HG03095 (cell line): ENCODE data around the gene TLK2.
A peak's percentile ranks its signal among the peaks of the same experiment; 100 is the strongest.
"Not testable (repeated sequence)": the region's sequence is repeated elsewhere in the genome, so short reads cannot be mapped to it uniquely, and the experiment has no call there.

Experiments
- ATAC-seq: cut with Tn5 transposase; IDR thresholded peaks from one replicate; pipeline ENCODE4 v1.9.1; 2021; ENCODE audit warnings: moderate library complexity; ENCODE audit not compliant: unreplicated experiment

Gene TLK2

DNA sequence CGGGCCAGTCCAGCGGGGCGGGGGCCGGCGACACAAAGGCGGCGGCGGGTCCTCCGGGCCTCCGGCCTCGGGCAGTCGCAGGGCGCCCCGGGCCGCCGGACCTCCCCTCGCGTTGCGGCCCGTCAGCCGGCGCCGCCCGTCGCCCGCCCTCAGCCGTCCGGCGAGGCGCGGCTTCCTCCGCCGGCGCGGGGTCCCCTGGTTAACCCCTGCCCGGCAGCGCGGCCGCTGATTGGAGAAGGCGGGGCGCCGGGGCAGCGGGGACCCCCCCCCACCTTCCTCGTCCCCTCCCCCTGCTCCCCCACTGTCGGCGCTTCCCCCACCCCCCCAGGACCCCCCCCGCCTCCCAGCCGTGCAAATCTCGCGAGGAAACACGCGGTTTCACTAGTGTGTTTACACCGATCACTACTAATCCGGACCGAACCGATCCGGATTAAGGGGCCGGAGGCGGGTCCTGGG lies at the start of gene TLK2:
Gene TLK2 (plus strand): TSS at position 402 of the 456 bp plus-strand sequence. CDS start 2,301 bp downstream, outside the sequence.
- peak; percentile 77 for ATAC-seq

DNA sequence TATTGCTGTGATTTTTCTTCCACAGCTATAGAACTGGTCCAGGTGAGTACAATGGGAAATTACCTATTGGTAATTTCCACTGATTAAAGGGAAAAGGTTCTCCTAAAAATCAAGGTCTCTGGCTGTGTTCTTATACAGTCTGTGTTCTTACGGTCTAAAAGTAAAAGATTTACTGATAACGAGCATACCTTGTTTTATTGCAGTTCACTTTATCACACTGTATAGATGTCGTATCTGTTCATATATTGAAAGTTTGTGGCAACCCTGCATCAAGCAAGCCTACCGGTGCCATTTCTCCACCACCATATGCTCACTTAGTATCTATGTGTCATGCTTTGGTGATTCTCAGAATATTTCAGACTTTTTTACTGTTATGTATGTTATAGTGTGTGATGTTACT lies 43.4 kb upstream of the TLK2 start:
- ATAC-seq: not testable (repeated sequence)

DNA sequence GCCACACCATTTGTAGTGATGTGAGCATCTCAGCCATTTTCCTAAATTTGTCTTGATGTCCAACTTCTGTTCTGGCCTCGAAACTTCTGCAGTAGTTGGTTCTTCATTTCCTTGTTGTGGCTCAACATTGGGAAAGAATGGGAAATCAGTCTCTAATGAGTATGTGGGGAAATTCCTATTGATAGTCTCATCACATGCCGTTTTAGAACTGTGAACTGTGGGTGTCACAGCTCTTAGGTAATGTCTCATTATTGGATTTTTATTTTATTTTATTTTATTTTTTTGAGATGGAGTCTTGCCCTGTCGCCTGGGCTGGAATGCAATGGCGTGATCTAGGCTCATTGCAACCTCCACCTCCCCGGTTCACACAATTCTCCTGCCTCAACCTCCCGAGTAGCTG lies 37.4 kb upstream of the TLK2 start:
- not testable (repeated sequence) for ATAC-seq

DNA sequence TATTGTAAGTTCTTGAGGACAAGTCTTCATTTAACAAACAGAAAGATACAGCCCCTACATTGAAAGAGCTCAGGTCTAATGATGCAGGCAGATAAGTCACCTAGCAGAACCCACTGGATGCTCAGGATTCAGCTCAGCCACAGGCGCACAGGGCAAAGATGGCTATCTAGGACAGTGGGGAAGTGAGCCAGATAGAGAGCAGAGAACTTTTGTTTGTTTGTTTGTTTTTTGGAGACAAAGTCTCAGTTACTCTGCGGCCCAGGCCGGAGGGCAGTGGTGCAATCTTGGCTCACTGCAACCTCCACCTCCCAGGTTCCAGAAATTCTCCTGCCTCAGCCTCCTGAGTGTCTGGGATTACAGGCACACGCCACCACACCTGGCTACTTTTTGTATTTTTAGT lies 34.6 kb upstream of the TLK2 start:
- no peak for ATAC-seq

DNA sequence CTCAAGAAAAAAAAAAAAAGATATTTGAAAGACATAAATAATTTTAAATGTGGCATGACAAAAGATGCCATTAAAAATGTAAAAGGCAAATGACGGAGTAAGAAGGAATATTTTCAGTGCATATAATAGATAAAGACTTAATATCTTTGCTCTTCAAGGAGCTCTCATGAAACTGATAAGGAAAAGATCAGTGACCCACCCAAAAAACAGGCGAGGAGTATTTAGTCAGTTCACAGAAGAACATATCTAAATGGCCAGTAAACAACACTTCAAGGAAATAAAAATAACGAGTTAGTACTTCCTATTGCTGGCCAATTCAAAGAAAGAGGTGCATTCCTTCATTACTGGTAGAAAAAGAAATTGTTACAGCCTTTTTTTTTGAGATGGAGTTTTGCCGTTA lies 32.8 kb upstream of the TLK2 start:
- ATAC-seq: not testable (repeated sequence)

DNA sequence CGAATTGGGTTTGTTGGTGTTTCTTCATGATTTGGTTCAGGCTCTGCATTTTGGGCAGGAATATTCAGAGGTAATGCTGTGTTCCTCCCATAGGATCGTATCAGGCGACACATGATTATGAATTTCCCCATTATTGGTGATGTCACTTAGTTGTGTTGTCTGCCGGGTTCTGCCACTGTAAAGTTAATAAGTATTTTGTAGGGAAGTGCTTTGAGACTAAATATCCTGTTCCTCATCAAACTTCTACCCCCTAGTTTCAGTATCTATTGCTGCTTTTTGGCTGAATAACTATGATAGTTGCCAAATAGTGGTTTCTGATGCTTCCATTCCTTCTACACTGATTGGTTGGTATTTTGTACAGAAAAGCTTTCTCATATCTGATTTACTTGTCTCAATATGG lies 26.4 kb upstream of the TLK2 start:
- ATAC-seq: not testable (repeated sequence)

DNA sequence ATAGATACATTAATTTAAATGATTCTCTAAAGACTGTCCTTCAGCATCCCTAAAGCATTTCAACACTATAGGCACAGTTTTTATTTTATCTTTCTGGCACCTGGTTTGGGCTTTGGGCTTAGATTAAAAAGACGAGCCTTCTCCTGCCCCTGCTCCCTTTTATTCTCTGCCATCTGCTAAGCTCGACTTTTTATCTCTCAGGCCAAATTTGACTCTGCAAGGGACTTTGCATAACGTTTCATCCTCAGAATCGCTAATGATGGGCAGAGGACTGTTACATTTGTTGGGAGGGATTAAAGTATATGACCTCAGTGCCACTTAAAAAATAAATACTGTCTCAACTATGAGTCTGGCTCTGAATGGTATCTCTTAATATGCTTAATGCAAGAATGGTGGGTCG lies 25.6 kb upstream of the TLK2 start:
- ATAC-seq: not testable (repeated sequence)

DNA sequence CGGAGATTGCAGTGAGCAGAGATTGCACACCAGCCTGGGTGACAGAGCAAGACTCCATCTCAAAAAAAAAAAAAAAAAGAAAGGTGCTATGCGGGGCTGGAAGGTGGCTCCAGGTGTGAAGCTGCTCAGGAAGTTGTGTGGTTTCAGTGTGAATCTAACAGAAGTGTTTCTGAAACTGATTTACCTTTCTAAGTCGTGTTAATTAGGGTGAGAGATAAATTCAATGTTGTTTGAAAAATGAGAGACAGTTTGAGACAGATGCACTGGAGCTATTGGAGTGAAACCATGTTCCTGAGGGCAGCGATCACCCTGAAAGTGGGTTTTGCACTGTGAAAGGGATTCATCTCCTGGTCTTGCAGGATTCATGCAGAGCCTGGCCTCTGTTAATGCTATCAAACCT lies 25.0 kb upstream of the TLK2 start:
- ATAC-seq: peak; percentile 16

DNA sequence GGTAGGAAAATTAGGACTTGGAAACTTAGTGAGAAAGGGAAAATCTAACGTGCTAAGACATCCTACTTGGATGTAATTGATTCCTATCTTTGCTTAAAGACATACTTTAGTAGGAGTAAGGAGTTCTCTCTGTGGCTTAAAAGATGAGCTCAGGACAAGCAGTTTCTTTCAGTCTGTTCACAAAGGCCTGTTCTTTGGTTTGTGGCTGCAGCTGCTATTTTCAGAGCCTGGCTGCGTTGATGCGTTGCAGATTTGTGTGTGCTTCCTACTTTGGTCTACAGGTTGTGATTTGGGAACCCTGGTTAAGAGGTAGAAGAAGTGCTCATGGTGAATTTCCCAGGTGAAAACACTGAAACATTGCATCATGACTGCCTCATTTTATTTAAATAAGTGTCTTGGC lies 24.5 kb upstream of the TLK2 start:
- peak; percentile 57 for ATAC-seq

DNA sequence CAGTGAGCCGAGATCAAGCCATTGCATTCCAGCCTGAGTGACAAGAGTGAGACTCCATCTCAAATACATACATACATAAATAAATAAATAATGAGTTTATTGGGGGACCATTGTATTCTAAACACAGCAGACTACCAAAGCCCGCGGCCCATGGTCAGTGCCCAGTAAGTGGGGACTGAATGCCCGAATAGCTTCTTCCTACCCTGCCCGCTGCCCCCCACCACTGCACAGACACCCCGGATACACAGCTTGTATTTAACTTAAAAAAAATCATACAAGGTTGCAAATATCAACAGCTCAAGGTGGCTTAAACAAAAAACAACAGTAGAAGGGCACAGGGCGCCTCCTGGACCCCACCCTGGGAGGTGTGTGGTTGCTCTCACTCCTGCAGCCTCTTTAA lies 22.6 kb upstream of the TLK2 start:
- no peak for ATAC-seq

DNA sequence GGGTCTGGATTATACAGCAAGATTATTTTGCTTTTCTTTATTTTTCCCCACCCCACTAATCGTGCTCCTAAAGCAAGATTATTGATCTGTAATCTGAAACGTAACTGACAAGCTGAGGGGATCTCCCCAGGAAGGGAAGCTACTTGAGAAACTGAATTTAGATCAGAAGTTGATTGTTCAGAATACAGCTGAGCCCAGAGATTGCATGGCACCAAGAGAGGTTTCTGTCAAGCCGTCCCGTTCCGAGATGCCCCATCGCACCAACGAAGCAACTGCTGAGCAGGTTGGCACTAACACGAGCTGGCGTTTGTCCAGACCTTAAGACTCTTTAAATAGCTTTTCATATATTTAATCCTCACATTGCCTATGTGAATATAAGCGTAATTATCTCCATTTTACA lies 20.1 kb upstream of the TLK2 start:
- ATAC-seq: not testable (repeated sequence)

DNA sequence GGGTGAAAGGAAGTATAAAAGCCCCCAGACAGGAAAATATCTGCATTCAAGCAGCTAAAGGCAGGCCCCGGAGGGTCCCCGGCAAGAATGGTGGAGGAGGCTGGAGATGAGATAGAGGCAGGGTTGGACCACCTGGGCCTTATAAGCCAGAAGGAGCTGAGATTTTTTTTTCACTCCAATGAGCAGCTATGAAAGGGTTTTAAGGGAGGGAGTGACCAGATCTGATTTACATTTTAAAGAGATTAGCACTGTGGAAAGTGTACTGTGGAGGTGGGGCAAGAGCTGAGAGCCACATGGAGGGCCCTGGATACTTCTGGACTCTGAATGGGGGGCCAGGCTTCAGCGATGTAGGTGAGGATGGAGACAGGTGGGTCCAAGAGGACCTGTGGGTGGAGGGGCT lies 14.2 kb upstream of the TLK2 start:
- ATAC-seq: not testable (repeated sequence)

DNA sequence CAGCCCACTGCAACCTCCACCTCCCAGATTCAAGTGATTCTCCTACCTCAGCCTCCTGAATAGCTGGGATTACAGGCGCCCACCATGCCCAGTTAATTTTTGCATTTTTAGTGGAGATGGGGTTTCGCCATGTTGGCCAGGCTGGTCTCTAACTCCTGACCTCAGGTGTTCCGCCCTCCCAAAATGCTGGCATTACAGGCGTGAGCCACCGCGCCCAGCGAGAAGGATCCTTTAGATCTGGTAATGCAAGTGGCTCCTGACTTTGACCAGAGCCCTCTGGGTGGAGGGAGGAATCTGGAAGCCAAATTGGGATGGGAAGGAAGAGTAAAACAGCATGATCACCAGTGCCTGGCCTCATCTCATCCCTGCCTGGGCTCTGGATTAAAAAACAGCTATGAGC lies 13.4 kb upstream of the TLK2 start:
- not testable (repeated sequence) for ATAC-seq

DNA sequence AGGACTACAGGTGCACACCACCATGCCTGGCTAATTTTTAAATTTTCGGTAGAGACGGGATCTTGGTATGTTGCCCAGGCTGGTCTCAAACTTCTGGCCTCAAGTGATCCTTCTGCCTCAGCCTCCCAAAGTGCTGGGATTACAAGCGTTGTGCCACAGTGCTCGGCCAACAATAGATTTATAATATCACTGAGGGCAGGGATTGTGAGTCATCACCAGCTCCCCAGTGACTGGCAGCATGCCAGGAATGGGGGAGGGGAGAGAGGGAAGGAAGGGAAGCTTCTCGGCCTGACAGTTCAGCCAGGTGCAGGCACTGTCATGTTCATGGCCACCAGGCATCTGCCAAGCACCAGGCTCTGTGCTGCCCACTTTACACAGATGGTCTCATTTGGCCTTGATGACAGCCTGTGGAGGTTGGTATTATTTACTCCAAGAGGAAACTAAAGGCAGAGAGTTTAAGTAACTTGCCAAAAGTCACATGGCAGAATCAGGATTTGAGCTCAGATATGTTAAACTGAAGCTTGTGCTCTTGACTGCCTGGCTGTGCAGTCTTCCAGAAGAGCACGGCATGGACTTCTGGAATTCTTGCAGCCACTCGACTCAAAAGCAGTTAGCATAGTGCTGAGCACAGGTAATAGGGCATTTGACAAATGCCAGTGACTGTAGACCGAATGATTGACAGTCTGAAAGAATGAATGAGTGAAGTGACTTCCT lies 7.8 kb upstream of the TLK2 start:
- ATAC-seq: not testable (repeated sequence)

DNA sequence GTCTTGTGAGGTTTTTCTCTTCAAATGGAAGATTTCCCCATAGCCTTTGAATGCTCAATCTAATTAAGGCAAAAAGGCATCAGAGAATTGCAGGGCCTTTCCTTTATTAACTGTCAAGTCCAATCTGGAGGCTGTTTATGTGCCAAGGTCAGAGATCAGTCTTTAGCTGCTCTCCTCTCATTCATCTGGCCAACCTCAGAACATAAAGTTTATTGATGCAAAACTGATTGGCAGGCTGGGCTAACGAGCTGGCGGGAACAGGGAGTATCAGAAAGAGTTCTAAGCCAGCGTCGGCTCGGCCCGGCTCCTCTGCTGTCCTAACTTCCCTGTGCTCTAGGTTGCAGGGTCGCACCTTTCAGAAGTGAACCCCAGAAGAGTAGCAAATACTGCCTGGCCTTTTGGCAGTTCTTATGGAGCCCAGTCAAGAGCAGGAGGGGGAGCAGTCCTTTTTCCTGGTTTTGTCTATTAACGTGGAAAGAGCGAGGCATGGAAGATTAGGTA lies 7.2 kb upstream of the TLK2 start:
- not testable (repeated sequence) for ATAC-seq

DNA sequence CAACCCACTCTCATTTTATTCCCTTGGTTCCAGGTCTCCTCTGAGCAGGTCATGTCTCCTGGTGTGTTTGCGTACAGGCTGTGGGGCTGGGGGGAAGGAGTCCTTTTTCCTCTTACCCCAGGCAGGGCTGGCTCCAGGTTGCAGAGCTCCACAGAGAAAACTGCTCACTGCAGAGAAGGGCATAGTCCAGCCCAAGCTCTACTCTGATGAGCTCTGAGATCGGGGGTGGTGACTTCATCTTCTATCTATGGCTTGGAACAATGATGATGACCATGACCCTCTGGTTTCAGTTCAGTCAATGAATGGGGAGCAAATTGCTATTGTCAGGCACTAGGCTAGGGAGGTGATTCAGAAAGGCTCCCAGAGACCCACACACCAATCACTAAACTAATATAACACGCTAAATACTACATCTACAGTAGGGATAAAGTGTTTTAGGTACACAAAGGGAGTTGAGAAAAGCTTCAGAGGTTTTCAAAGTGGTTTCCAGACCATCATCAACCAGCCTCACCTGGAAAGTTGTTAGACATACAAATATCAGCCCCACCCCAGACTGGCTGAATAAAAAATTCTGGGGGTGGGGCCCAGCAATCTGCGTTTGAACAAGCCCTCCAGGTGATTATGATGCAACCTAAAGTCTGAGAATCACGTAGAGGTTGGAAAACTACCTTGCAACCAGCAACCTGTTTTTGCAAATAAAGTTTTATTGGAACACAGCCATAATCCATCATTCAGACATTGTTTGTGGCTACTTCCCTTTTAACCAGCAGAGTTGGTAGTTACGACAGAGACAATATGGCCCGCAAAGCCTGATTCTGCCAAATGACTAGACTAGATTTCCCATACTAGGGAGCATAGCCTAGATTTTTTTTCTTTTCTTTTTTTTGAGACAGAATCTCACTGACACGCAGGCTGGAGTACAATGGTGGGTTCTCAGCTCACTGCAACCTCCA lies 5.3 kb upstream of the TLK2 start:
- not testable (repeated sequence) for ATAC-seq

DNA sequence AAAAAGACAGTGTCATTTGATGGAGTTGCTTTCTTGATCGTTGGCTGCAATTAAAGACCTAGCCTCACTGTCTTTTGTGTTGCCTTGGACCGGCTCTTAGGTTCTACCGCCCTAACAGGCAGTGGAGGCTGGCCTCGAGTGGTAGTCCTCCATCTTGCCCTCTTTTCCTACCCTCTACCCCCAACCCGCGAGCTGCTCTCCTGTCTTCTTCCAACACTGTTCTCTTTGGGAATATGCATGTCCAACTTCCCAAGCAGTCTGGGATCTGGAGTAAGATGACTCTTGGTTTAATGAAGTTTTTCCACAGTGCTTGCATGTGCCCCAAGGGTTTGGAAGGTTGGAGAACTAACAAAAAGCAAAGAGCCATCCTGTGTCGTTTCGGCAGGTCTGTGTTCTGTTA lies 1.5 kb upstream of the TLK2 start:
- not testable (repeated sequence) for ATAC-seq

DNA sequence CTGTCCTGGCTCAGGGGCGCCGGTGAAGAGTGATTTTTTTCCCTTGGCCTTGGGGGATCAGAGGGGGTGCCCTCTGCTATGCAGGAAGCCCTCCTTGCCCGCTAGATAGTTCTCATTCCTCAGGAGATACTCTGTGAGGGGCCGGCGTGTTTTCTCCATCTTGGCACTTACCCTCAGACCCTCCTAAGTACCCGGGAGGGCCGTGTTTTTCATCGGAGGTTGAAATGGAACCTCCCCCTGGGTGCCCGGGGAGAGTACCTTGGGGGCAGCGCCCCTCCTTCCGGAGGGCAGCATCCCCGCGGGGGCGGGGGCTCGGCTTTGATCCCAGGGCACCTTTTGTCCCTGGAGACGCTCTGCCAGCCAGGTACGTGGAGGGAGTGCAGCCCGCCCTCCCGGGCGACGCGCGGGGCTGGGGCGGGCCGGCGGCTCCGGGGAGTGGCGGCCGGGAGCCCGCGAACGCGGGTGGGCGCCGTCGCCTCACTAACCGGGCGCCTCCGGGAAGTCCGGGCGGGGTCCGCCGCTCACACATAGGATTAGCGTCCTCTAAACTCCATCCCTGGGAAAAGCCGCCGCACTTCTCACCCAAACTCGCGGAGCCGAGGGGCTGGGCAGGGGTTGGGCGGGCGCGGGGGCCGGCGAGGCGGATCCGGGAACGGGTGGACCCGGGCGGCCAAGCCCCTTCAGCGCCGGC lies 762 bp upstream of the TLK2 start:
- ATAC-seq: peak; percentile 25

DNA sequence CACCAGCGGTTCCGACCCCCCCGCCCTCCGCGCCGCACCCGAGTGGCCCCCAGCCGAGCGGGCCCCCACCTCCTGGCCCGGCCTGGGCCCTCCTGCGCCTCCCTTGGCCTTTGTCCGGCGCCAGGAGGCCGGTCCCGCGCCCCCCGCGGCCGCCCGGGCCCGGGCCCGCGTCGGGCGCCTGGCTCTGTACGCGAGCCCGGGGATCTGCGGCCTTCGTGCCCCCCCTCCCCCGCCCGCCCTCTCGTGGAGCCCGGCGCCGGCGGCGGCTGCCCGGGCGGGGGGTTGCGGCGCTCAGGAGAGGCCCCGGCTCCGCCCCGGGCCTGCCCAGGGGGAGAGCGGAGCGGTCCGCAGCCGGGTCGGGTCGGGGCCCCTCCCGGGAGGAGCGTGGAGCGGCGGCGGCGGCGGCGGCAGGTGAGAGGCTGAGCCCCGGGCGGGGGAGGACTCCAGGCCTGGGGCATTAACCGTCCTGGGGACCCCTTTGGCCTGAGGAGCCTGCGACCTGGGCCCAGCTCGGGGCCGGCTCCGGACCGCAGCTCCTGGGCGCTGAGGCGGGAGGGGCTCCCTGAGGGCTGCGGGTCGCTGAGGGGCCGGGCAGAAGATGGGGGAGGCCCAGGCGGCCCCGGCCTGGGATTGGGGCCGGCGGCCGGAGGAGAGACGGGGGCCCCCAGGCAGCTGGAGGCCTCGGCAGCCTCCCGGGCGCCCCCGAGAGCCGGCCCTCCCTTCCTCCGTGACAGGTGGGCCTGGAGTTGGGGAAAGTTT lies 434 bp downstream of the TLK2 start:
- peak; percentile 19 for ATAC-seq

DNA sequence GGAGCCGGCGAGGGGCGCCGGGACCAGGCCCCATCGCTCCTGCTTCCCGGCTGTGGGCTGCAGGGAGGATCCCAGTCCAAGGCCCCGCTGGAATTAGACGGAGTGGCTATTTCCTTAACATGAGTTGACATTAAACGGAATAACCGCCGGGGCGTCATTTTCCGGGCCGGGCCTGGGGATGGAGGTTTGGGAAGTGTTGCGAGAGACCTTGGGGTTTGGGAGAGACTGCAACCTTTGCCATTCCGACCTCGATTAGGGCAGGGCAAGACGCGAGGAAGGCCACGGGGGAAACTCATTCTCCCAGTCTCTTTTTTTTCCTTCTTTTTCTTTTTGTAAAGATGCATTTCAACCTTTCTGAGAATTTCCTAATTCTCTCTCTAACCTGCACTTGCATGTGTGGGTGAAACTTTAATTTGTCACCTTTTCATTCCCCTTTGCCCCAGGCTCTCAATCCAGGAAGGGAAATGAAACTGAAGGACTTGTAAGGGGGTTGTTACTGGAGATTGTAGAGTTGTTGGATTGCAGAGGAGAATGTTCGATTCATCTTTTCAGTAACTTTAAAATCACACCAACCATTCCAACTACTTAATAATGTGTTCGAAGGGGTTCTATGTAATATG lies 1.1 kb downstream of the TLK2 start:
- not testable (repeated sequence) for ATAC-seq
